ENCODE results near the gene FAM20A.
"Not testable (repeated sequence)": the region's sequence is repeated elsewhere in the genome, so short reads cannot be mapped to it uniquely, and the experiment has no call there.

FAM20A gene

GRCh38 chr17:68531252-68531651 lies 69.9 kb downstream of the FAM20A start:
- no peak for TF ChIP-seq CTCF (IDR thresholded peaks at IDR 0.05; ENCODE audit: low read depth, low read length, missing control alignments)
- no peak for DNase-seq (ENCODE audit: low read depth)

GRCh38 chr17:68527314-68527713 lies 73.9 kb downstream of the FAM20A start:
- H3K4me3 ChIP-seq (ENCODE audit: low read depth, low read length), result no peak overlapping the region
- no peak for DNase-seq (ENCODE audit: low read depth)
- TF ChIP-seq CTCF (IDR thresholded peaks at IDR 0.05; ENCODE audit: low read depth, low read length, missing control alignments), result no peak

More at GRCh38 chr17:68531252-68531651, 69.9 kb downstream of the FAM20A start:
- H3K4me3 ChIP-seq (ENCODE audit: low read depth, low read length), result no peak overlapping the region

- no peak for TF ChIP-seq CTCF (IDR thresholded peaks at IDR 0.05; ENCODE audit: low read depth, low read length, missing control alignments)
- no peak overlapping the region for H3K4me3 ChIP-seq (ENCODE audit: low read depth, low read length)
- DNase-seq (ENCODE audit: low read depth), result no peak
These were observed 74.6 kb downstream of the FAM20A start for GRCh38 chr17:68526548-68526947.

GRCh38 chr17:68522266-68522665 lies 78.9 kb downstream of the FAM20A start:
- no peak for TF ChIP-seq CTCF (IDR thresholded peaks at IDR 0.05; ENCODE audit: low read depth, low read length, missing control alignments)
- no peak for DNase-seq (ENCODE audit: low read depth)
- no peak overlapping the region for H3K4me3 ChIP-seq (ENCODE audit: low read depth, low read length)

- no peak for TF ChIP-seq CTCF (IDR thresholded peaks at IDR 0.05; ENCODE audit: low read depth, low read length, missing control alignments)
- no peak for DNase-seq (ENCODE audit: low read depth)
- no peak overlapping the region for H3K4me3 ChIP-seq (ENCODE audit: low read depth, low read length)
These were observed 81.3 kb downstream of the FAM20A start for GRCh38 chr17:68519911-68520310.

- DNase-seq (ENCODE audit: low read depth); H3K4me3 ChIP-seq (ENCODE audit: low read depth, low read length): not testable (repeated sequence)
These were observed 82.1 kb downstream of the FAM20A start for GRCh38 chr17:68519051-68519450.

GRCh38 chr17:68518063-68518815 lies 82.9 kb downstream of the FAM20A start:
- no peak overlapping the region for H3K4me3 ChIP-seq (ENCODE audit: low read depth, low read length)
- no peak for DNase-seq (ENCODE audit: low read depth)
- TF ChIP-seq CTCF (IDR thresholded peaks at IDR 0.05; ENCODE audit: low read depth, low read length, missing control alignments), result no peak

- H3K4me3 ChIP-seq (ENCODE audit: low read depth, low read length); DNase-seq (ENCODE audit: low read depth): not testable (repeated sequence)
These were observed 83.6 kb downstream of the FAM20A start for GRCh38 chr17:68517605-68518004.
